Fibroblast of skin of right biceps (primary cell): Measurements from ENCODE around the gene KATNB1.

Source experiments
- DNase-seq: peaks from one replicate; pipeline ENCODE4 v3.0.0-alpha.2; 2013

The KATNB1 gene

DNA sequence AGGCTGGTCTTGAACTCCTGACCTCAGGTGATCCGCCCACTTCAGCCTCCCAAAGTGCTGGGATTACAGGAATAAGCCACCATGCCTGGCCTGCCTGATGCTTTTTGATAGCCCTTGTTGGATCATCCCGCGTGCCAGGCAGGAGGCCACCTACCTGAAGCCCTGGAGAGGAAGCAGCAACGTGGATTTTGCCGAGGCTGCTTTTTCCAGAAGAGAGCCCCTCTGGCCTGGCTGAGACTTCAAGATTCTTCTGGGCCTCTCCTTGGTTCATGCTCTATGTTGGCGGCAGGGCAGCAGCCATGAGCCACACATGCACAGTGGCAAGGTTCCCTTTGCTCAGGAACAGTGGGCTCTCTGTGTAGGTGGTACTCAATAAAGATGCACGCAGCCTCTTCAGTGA, 11.5 kb downstream of the KATNB1 start:
- no peak for DNase-seq

DNA sequence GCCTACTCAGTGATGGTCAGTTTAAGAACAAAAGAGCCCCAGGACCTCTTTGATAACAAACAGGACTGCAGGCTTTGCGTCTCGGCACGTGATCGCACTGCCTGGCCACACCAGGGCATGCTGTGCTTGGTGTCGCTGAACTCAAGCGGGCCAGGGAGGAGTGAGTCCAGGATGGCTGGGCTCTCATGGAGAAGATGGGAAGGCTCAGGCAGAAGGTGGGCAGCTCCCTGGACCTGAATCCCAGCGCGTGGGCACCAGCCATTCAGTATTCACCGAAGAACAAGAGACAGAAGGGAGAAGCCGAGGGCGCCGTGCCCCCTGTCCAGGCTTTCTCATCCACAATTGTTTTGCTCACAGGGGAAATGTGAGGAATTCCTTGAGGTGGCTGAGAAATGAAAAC, 11.9 kb downstream of the KATNB1 start:
- no peak for DNase-seq

DNA sequence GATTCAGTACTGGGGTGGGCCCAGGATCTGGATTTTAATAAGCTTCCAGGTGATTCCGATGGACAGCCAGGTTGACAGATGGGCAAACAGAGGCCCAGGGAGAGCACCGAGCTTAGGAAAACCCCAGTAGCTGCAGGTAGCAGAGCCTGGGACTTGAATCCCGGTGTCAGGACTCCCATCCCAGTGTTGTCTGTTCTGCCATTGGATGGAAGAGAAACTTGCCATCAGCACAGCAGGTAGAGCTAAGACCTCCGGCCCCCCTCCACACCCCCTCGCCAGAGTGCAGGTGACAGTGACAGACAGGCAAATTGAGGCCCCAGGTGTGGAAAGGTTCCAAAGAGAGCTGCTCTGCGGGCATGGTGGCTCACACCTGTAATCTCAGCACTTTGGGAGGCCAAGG, 12.4 kb downstream of the KATNB1 start:
- no peak for DNase-seq

DNA sequence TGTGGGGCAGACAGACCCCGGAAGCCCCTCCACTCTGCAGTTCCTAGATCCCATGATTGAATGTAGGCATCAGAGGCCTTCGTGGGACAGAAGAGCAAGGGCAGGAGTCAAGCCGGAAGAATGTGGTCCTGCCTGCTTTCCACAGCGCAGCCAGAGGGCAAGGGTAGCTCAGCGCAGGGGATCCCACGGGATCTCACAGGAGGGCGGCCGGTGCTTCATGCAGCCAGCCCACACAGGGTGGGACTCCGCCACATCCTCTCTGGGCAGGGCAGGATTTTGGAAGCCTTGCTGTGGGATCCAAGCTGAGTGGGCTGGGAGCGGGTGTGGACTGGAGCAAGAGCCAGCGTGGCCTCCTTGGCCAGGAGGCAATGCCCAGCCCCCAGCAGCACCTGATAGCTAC, 13.0 kb downstream of the KATNB1 start:
- DNase-seq, result no peak

DNA sequence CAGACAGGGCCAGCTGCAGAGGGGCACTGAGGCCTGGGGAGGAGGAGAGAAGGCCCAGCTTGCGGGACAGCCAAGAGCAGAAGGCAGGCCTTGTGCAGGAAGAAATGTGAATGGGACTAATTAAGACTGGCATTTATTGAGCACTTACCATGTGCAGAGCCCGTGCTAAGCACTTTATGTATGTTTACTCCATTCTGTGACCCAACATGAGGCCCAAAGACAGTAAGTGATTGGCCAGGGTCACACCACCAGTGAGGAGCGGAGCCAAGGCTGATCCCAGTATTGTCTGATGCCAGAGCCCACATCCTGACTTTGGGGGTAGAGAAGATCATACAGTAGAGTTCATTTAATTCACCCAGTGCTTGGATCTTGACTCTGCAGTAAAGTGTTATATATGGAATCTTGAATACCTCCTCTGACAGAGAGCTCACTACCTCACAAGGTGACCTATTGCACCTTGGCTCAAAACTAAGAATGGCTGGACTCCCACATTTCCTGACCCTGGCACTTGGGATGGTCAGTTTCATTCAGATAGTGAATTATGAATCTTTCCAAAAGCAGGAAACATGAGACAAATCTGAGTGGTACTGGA, 13.6 kb downstream of the KATNB1 start:
- no peak for DNase-seq

DNA sequence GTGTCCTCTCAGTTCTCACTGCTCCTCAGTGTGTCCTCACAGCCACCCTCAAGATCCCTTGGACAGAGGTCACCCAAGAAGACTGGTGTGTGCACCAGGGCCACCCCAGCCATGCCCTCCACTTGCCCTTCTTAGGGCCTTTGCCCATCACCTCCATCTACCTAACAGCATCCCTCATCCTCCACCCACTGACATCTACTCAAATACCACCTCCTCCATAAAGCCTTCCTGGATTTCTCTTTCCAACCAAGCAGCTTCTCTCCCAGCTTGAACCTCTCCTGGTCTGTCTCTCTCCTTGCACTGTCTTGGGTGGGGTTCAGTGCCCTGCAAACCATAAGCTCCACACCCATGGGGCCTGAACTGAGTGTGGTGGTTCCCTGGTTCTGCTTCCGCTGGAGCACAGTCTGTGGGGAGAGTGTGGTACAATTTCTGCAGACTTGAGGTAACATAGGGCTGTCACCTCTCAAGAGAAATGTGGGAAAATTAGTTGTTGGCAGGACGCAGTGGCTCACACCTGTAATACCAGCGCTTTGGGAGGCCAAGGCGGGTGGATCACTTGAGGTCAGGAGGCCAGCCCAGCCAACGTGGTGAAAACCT, 14.4 kb downstream of the KATNB1 start:
- DNase-seq, result no peak

DNA sequence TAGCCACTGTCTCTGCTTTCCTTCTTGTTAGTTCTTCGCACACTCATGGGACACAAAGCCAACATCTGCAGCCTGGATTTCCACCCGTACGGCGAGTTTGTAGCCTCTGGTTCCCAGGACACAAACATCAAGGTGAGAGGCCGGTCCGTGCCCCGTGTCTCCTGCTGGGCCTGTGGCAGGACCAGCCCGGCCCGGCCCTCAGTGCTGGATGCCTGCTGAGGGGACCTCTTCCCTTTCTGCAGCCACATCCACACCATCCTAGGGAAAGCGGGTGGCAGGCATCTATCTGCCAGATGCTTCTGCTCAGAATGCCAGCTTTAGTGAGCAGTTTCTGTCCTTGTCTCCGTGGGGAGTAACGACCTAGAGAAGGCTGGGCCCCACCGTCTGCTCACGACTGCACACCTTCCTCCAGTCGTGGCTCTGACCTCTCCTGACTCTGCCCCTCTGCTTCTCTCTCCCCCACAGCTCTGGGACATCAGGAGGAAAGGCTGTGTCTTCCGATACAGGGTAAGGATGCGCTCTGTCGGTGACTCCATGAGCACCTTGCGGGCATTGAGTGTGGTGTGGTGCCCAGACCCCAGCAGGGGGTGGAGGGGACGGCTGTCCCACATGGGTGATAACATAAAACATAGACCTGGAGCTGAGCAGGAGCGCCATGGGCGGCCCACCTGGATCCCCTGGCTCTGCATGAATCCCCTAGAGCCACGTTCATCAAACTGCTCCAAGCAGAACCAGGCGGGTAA, 15.4 kb downstream of the KATNB1 start:
- DNase-seq, result no peak

DNA sequence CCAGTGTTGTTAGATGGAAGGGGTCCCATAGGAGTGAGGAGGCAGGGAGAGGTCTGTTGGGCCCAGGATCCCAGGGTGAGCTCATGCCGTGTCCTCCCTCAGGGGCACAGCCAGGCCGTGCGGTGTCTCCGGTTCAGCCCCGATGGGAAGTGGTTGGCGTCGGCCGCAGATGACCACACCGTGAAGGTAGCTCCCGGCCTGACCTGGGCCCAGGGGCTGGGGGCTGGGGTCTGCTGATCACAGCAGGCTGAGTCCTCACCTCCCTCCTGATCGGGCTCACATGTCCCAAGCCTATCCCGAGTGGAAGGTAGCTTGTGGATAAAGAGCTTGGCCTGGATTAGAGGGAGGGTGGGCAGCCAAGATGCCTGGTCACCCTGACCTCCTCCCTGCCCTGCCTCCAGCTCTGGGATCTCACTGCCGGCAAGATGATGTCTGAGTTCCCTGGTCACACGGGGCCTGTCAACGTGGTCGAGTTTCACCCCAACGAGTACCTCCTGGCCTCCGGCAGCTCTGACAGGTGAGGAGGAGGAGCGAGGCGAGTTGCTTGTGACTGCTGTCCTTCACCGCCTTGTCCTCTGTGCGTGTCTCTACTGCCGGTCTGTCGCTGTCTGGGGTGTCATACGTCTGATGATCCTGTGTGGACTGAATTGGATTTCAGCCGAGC, 16.1 kb downstream of the KATNB1 start:
- DNase-seq, result no peak

DNA sequence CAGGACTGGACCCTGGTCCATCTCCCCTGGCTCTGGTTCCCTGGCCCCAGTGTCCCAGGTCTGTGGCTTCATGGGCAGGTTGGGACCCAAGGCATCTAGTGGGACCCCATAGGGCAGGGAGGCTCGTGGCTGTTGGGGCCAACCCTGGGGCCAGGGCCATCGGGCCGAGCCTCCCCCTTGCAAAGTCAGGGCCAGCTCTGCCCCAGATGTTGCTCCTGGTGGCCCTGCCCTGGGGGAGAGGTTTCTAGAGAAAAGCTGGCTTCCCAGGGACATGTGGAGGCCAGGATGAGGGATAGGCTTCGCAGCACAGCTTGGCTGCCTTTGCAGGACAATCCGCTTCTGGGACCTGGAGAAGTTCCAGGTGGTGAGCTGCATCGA, 16.6 kb downstream of the KATNB1 start:
- DNase-seq, result no peak

DNA sequence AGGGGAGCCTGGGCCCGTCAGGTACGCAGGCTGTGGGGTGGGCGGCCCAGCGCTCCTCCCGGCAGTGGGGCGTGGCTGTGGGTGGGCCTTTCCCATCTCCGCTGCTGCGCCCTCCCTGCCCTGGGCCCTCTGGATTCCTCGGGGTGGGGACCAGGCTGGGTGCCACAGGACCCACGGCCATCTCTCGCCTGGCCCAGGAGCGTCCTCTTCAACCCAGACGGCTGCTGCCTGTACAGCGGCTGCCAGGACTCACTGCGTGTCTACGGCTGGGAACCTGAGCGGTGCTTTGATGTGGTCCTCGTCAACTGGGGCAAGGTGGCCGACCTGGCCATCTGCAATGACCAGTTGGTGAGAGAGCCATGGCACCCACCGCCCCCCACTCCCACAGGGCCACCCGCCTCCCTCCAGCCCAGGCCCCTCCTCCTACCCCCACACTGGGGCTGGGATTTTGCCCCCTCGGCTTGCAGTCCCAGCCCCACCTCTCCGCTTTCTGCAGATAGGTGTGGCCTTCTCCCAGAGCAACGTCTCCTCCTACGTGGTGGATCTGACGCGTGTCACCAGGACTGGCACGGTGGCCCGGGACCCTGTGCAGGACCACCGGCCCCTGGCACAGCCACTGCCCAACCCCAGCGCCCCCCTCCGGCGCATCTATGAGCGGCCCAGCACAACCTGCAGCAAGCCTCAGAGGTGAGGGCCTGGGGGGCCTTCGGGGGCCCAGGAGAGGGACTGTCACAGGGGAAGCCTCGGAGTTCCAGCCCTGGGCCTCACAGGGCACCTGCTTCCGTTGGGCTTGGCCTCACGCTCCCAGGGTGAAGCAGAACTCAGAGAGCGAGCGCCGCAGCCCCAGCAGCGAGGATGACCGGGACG, 17.2 kb downstream of the KATNB1 start:
- DNase-seq, result no peak

DNA sequence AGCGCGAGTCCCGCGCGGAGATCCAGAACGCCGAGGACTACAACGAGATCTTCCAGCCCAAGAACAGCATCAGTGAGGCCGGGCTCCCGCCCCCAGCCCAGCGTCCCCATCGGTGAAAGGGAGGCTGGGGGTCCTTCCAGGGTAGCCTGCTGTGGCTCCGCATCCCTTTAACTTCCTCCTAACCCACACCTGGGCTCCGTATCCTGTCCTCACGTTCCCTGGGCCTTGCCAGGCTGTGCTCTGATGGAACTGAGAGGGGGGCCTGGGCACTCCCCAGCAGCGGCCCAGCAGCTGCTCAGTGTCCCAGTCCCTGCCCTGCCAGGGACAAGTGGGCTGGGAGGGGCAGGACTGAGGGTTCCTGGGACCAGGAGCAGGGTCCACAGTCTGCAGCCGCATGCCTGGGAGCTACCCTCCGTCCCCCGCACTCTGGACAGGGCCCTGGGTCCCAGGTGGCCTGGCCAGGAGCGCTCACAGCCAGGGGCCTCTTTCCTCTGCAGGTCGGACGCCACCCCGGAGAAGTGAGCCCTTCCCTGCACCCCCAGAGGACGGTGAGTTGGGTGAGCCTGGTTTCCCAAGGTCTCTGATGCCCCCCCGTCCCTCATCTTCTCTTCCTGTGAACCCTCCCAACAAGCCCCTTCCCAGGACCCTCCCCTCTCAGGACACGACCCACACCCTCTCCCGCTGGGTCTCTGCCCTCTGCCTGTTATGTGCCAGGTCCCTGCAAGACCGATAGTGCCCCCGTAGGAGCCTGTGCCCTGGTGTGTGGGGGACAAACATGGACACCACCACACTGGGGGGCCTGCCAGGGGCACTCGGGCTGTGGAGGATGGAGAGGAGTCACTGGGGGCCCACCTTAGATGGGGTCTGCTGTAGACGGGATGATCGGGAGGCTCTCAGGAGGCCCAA, 18.1 kb downstream of the KATNB1 start:
- no peak for DNase-seq

DNA sequence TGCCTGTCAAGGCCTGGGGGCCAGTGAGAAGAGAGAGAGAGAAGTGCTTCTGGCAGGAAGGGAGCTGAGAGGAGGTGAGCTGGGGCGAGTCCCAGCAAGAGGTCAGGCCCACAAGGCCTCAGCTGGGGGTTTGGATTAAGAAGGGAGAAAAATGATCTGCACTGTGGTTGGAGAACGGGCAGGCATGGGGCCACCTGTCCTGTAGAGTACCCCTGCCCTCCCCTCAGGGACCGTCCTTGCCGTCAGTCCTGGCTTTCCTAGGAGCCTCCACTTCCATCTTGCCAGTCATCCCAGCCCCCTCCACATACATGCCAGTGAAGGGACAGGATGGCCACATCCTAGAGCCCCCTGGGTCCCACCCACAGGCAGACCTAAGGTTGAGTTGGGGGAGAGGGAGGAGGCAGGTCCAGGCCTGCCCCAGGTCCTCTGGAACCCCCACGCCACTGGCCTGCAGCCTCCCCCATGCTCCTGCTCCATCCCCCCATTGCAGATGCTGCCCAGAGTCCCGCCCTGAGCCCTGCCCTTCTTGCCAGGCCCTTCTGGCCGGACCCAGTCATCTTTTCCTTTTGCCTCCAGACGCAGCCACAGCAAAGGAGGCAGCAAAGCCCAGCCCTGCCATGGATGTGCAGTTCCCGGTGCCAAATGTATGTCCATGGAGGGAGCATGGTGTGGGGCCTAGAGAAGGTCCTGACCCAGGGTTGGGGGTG, 18.9 kb downstream of the KATNB1 start:
- DNase-seq, result no peak

DNA sequence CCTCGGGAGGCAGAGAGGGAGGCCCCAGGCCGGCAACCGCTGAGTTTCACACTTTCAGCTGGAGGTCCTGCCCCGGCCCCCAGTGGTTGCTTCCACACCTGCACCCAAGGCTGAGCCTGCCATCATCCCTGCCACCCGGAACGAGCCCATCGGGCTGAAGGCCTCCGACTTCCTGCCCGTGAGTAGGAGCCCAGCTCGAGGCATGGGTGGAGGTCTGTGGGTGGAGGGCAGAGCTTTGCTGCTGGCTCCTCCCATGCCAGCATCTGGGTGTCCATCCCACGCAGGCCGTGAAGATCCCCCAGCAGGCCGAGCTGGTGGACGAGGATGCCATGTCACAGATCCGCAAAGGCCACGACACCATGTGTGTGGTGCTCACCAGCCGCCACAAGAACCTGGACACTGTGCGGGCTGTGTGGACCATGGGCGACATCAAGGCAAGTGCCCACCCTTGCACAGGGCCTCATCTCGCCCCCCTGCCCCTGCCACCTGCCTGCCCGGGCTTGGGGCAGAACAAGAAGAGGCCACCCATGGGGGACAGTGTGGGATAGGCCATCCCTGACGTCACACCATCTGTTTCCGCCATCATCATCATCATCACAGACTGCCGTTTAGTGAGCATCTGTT, 19.6 kb downstream of the KATNB1 start:
- no peak for DNase-seq

DNA sequence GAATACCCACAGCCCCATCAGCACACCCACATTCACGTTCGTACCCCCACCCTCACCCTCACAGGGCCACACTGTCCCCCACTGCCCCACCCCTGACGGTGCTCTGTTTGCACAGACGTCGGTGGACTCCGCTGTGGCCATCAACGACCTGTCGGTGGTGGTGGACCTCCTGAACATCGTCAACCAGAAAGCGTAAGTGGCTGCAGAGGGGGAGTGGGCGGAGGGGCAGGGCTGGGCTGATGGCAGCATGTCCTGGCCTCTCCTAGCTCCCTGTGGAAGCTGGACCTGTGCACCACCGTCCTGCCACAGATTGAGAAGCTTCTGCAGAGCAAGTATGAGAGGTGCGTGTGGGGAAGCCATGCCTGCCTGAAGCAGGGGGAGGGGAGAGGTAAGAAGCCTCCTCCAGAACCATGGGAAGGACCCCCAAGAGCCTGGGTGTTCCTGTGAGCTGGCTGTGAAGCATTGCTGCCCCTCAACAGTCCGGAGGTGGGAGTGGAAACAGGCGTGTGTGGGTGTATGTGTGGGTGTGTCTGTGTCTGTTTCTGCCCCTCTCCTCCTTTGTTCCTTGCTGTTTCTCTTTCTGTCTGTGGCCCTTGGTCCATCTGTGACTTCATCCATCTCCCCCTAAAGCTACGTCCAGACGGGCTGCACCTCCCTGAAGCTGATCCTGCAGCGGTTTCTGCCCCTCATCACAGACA, 20.3 kb downstream of the KATNB1 start:
- DNase-seq, result no peak

DNA sequence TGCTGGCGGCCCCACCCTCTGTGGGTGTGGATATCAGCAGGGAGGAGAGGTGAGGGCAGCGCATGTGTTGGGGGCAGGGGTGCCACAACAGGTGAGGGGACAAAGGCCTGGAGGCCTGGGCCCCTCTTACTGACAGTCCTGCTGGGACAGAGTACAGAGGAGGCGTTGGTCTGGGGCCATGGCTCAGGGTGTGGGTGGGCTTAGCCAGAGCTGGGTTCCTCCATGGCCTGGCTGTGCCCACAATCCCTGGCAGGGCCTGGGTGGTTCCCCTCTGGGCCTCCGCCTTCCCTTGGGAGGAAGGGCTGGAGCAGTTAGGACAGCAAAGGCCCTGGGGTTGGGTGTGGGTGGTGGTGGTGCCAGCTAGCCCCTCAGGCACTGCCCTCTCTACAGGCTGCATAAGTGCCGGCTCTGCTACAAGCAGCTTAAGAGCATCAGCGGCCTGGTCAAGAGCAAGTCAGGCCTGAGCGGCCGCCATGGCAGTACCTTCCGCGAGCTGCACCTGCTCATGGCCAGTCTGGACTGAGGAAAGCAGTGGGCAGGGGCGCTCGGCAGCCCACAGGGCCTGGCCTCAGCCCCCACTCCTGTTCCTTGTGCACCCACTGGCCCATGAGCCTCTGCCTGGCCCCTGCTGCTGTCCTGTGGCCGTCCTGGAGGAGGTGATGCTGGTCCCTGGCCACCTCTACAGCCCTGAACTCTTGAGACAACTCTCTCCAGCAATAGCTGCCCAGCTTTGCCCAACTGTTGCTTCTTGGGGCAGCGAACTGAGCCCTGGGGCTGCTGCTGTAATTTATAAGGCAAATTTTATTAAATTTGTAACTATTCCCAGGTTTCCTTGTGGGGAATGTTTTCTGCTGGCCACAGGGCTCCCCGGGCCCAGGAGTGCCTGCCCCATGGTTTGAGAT, 21.1 kb downstream of the KATNB1 start:
- DNase-seq, result no peak

DNA sequence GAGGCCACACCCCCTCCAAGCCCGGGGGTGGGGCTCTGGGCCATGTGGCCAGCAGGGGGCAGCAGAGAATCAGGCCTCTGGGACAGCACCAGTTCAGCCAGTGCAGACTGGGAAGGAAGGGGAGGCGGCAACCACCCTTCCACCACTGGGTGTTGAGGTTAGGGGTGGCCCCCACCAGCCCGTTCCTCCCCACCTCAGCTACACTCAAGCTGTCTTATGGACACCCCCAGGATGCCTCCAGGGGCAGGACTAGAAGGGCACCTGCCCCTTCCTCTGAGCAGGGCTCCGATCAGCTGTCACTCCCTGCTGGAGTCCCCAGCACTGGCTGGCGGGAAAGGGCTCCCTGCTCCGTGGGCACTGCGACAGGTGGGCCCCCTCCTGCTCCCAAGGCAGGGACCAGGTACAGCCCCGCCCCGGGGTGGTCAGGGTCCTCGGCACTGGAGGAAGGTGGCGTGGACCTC, 21.8 kb downstream of the KATNB1 start:
- peak; percentile 65 for DNase-seq

DNA sequence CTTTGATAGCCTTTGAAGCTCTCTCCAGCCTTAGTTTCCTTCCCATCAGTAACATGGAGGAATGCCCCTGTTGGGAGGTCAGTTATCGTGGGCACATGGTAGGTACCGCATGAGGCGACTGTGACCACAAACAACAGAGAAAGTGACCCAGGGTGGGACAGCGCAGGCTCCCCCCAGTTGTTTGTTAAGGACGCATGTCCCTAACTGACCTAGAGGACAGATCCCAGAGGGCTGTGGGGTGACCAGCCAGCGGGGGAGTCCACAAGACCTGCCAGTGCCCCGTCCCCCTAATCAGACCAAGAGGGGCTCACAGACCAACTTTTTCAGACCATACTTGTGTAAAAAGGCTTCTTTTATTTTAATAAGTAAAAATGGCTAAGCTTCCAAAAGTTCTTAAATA, 22.3 kb downstream of the KATNB1 start:
- DNase-seq, result no peak

DNA sequence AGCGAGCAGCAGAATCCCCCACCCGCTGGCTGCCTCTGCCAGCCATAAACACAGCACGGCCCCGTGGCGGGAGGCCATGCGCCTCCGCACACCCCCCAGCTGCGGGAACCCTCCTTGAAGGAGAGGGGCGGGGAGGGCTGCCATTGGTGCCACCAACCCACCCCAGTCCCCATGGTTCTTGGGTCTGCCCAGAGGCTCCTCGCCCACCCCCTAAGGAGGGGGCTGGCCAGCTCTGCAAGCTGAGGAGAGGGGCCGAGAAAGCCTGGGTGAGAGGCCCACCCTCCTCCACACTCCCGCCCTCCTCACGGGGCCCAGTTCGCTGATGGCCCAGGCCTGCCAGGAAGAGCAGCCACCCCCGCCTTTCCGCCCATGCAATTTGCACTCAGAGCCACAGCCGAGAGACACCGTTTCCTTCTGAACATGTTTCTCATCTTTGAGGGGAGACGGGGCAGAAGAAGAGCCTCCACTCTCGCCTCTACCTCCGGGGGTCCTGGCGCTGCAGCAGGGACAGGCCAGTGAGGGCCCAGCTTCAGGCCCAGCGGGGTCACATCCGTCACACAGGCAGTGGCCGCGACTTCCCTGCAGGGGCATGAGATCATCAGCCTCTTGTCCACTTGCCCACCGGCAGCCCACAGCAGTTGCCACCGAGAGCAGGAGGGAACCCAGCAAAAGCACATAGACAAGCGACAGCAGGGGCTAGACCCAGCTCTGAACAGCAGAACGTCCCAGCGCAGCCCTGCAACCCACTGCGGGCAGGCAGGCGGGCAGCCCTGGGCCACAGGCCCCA, 23.0 kb downstream of the KATNB1 start:
- no peak for DNase-seq
